ENCODE data around the gene TANGO6. TPM values are rescaled to one million over a fixed set of nuclear protein-coding genes. Genes with fewer than 3 reads are reported as not detected.

TANGO6 gene
- total RNA-seq, 1 experiment from 2014 or later: 12.8 TPM

- no peak for DNase-seq (ENCODE audit: low read depth)
Measured at GRCh38 chr16:68909099-68909733, 65.9 kb downstream of the TANGO6 start.

DNA sequence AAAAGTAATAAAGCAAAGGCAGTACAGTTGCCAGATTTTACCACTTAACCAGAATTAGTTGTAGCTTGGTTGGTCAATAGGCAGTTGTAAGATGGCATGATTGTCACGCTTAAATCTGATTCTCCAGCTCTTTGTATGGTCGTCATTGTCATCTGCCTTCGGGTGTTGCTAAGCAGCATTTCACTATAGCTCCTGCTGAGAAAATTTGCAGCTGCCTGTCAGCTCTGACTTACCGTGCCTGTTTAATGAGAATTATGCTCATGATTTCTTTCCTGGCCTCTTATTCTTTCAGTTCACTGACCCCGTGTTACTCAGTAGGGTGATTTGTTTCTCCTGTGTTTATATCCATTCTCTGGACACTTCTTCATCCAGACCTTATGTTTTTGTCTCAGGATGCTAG is 66.7 kb downstream of the TANGO6 start:
- no peak for DNase-seq (ENCODE audit: low read depth)

GRCh38 chr16:68915589-68915988 is 72.3 kb downstream of the TANGO6 start:
- no peak for DNase-seq (ENCODE audit: low read depth)

DNA sequence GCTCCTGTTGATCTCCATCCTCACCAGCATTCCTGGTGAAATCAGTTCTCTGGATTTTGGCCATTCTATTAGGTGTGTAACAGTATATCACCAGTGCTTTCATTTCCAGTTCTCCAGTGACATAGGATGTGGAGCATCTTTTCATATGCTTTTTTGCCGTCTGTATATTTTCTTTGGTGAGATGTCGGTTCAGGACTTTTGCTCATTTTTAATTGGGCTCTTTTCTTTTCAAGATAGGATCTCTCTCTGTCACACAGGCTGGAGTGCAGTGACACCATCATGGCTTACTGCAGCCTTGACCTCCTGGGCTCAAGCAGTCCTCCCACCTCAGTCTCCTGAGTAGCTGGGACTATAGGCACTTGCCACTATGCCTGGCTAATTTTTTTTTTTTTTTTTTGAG is 74.2 kb downstream of the TANGO6 start:
- no peak for DNase-seq (ENCODE audit: low read depth)

DNA sequence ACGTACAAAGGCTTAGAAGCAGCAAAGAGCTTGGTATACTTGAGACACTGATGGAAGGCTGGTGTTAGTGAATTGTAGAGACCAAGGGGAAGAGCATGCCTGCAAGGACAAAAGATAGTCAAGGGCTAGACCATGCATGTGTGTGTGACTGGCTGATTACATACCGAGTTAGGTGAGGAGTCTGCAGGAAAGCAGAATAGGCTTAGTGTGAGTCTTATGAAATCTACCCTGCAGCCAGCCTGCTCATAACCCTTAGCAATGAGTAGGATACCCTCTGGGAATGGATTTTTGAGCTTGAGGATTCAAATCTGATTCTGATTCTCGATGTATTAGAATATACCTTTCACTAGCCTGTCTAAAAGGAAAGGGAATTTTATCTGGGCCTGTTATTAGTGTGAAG is 77.0 kb downstream of the TANGO6 start:
- DNase-seq (ENCODE audit: low read depth): no peak

GRCh38 chr16:68921637-68922036 is 78.3 kb downstream of the TANGO6 start:
- DNase-seq (ENCODE audit: low read depth): peak; percentile 86

DNA sequence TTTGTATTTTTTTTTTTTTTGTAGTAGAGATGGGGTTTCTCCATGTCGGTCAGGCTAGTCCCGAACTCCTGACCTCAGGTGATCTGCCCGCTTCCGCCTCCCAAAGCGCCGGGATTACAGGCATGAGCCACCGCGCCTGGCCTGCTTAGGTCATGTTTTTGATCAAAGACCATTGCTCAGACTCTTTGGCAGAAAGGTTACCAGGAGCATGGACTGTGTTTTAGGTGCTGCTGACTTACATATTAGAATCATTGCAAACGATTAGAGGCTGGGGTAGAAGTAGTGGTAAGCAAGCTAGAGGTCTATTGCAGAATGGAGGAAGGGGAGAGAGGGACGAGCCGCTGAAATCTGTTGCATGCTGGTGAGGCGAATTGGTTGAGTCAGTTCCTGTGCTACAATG is 79.8 kb downstream of the TANGO6 start:
- peak; percentile 4 for DNase-seq (ENCODE audit: low read depth)

DNA sequence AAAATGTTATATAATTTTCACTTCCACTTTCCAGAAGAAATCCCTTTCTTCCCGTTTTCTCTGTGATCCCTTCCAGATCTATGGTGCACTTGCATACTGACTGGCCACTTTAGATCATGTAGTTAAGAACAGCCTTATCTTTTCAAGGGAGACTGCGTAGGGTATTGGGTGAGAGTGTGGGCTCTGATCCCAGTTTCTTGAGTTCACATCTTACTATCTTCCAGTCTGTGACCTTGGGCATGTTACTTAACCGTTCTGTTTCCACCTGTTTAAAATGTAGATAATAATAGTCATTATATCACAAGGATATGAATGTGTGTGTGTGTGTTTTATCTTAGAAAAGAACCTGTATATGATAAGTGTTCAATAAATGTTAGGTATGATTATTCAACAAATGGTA is 83.7 kb downstream of the TANGO6 start:
- no peak for DNase-seq (ENCODE audit: low read depth)

- no peak for DNase-seq (ENCODE audit: low read depth)
Measured at GRCh38 chr16:68931196-68931595, 87.9 kb downstream of the TANGO6 start.

DNA sequence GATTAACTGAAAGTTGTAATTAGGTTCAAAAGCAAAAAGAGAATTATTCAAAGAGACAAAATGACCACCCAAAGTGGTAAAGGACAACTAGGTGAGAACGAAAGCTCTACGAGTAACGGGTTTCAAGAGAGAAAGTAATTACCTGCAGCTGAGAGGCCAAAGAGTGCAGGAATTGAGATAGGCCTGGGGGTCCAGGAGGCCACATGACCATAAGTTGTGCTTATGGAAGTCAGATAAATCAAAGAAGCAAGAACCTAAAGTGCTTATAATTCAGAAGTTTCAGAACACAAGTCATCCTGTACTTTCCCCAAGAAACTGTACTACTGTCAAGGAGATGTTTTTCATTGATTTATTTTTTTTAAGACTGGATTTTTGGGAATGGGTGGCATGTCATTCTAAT is 91.1 kb downstream of the TANGO6 start:
- DNase-seq (ENCODE audit: low read depth): no peak

- DNase-seq (ENCODE audit: low read depth): no peak
Measured at GRCh38 chr16:68935008-68935407, 91.7 kb downstream of the TANGO6 start.

DNA sequence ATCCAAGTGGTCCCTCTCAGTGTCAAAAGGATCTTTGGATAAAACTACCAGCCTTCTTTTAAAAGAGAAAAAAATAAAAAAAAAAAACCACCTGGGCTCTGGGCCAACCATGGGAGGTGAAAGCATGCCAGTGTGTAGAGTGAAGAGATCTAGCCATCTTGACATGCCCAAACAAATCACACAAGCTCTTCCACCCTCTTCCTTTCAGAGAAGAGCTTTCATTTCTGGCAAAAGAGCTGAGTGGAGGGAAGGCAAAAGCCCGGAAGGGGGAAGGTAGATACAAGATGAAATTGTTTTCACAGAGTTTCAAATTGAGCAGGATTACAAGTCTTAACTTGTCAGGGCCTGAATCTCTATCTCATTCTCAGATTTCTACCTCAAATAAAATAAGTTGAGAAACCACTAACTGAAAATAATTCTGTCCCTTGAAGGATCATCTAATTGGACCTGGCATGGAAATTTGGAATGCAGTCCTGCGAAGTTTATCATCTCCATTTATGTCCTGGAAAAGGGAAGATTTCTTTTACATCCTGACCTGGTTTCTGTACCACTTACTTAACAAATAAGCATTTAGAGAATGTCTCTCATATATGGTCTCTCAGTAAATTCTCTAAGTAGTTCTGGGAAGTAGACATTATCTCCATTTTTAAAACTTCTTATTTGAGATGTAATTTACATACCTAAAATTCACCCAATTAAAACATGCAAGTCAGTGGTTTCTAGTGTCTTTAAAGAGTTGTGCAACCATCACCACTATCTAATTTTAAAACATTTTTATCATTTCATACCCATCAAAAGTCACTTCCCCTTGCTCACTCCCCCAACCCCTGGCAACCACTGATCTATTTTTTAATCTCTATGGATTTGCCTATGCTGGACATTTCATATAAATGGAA is 93.7 kb downstream of the TANGO6 start:
- no peak for DNase-seq (ENCODE audit: low read depth)

DNA sequence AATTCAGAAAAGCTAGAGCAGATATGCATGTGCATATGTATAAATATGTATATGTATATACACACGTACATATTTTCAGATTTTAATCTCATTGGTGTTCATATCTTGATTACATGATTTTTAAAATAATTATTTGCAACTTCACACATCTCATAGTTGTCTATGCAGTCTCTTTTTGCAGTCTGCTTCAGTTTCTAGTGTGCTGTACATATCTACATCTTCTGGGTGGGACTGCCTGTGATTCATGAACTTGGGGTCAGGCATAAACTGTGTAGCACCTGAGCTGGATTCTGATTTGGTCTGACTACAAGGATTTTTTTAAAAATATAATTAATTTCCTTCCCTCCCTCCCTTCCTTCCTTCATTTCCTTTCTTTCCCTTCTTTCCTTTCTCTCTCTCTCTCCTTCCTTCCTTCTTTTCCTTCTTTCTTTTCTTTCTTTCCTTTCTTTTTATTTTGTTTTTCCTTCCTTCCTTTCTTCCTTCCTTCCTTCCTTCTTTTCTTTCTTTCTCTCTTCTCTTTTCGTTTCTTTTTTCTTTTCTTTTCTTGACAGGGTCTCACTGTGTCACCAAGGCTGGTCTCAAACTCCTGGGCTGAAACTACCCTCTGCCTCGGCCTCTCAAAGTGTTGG is 96.5 kb downstream of the TANGO6 start:
- DNase-seq (ENCODE audit: low read depth): no peak

DNA sequence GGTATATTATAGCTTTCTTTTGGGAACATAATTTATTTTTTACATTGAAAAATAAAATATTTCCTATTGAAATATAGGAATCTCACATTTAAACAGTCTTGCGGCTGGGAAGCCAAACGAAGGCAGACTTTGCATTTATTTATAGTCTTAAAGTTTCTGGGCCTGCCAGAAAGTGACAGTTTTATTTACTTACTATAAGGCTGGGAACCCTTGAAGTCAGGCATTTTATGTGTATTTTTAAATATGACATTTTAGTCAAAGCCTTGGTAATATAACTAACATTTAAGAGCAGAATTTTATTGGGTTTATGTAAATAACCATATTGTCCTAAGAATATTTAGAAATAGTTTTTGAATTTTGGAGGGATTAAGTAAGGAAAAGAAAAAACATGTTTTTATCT is 97.5 kb downstream of the TANGO6 start:
- DNase-seq (ENCODE audit: low read depth): no peak

- DNase-seq (ENCODE audit: low read depth): no peak
Measured at GRCh38 chr16:68943961-68944360, 100.6 kb downstream of the TANGO6 start.

GRCh38 chr16:68948230-68948910 is 105.0 kb downstream of the TANGO6 start:
- no peak for DNase-seq (ENCODE audit: low read depth)

DNA sequence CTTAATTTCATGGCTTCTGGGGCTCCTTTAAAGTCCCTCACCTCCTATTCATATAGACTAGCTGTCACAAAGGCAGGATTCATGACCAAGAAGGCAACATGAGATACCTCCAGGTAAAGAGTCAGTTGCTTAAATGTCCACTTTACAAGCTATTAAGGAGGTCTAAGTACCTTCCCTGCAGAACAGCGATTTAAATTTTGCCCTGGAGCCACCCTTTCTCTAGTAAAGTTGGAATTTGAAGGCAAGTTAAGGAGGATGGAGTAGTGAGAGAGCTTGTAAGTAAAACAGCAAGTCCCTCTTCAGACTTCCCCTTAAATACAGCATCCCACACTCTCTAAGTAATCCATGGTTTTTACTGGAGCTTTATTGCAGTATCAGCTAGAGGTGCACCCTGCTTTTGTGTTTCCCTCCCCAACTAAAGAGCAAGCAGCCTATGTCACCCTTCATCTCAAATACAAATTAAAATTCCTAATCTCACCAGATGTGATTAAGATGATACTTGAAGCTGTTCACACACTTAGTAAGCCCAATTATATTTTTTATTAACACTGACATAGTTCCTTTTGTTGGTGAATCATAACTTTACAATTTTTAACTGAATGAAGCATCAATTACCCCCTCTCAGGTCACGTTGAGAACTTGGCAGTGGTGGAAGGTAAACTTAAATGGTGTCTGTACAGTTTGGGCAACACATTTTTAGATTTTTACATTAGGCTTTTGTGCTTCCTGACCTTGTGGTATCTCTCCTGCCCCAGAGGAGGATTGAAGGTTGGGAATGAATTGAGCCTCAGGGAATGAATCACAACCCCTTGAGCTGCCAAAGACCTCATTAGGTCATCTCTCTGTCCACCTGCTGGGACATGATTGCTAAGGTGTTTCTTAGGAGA is 108.9 kb downstream of the TANGO6 start:
- DNase-seq (ENCODE audit: low read depth): peak; percentile 36

GRCh38 chr16:68954911-68955635 is 111.7 kb downstream of the TANGO6 start:
- no peak for DNase-seq (ENCODE audit: low read depth)

DNA sequence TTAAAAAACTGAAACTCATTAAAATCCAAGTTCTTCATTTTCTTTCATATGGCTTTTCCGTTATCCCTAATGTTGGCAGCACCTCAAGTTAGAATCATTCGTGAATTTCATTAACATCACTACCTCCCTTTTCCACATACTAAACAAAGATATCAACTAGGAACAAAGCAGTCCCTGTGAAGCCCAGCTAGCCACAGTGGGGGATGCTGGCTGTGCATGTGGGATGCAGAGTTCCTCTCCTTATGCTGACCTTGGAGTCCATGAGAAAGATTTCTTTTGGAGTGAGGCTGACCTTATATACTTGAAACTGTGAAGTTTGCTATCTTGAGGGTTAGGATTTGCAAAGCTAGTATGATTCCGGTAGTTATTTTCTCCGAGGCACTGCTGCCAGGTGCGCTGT is 117.6 kb downstream of the TANGO6 start:
- DNase-seq (ENCODE audit: low read depth): no peak

DNA sequence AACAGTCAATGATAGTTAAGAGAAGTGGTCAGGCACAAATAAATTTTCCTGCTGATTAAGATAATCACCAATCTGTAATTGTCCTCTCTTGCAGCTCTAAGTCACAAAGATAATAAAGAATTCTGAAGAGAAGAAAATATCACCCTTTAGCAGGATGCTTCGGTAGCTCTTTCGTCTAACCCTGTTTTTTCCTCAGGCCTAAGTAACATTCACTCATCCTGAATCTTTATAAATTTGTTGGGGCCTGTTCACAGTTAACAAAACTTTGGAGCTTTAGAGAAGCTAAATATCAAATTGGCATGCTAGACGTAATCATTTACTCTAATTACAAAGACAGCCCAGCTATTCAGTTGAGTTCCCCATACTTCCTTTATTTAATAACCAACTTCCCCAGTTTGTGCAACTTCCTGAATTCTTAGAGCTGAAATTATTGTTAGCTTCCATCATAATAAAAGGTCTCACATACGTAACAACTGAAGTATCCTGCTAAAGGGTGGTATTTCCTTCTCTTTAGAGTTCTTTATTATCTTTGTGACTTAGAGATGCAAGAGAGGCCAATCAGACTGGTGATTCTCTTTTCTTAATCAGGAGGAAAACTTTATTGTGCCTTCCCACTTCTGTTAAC is 118.6 kb downstream of the TANGO6 start:
- no peak for DNase-seq (ENCODE audit: low read depth)

Measured in Daoy (cell line).